GM21360 (cell line): ENCODE measurements around the gene CRPPA.
"Not testable (repeated sequence)": the region's sequence is repeated elsewhere in the genome, so short reads cannot be mapped to it uniquely, and the experiment has no call there.

Experiments
- ATAC-seq: cut with Tn5 transposase; IDR thresholded peaks from one replicate; pipeline ENCODE4 v1.9.1; 2021; ENCODE audit warnings: mild to moderate bottlenecking, moderate library complexity; ENCODE audit not compliant: unreplicated experiment

The CRPPA gene

GRCh38 chr7:16421333-16422102 is at the start of gene CRPPA:
Gene CRPPA (minus strand): TSS chr7:16421538. CDS start chr7:16421322, 216 bp downstream.
- ATAC-seq, result peak; percentile 28

- ATAC-seq, result no peak
Measured at GRCh38 chr7:16465469-16466361, 44.4 kb upstream of the CRPPA start, which contains the start of gene SOSTDC1. Gene SOSTDC1 (minus strand): TSS chr7:16465738. CDS start chr7:16465668, 70 bp downstream.

- no peak for ATAC-seq
Measured at GRCh38 chr7:16463949-16464715, 42.8 kb upstream of the CRPPA start.

GRCh38 chr7:16463520-16463919 is 42.2 kb upstream of the CRPPA start:
- no peak for ATAC-seq

- ATAC-seq, result no peak
Measured at GRCh38 chr7:16462431-16462889, 41.1 kb upstream of the CRPPA start.

DNA sequence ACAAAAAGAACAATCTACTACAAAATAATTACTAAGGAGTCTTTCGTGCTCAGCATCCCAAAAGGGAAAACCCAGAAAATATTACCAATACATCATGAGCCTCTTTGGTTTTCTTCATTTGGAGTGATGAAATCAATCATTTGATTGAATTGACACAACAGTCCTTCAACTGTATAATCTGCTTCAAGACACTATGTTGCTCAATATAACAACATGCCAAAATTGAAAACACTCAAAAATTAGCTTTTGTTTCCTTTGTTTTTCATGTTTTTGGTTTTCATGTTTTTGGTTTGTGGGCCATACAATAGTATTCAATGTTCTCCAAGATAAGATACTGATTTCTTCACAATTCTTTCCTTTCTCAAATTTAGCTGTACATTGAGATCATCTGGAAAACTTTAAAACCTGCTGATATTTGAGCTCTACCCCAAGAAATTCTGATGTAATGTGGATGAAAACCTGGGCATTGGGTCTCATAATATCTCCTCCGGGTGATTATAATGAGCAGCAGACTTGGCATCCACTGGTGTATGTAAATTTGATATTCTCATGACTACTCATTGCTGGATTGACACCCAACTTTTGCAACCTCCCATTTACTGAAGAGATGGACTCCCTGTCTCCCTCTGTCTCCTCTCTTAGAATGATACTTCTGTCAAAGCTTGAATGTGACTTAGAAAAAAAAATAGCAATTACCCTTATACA is 39.6 kb upstream of the CRPPA start:
- ATAC-seq, result no peak

- ATAC-seq, result not testable (repeated sequence)
Measured at GRCh38 chr7:16456303-16456702, 35.0 kb upstream of the CRPPA start.

DNA sequence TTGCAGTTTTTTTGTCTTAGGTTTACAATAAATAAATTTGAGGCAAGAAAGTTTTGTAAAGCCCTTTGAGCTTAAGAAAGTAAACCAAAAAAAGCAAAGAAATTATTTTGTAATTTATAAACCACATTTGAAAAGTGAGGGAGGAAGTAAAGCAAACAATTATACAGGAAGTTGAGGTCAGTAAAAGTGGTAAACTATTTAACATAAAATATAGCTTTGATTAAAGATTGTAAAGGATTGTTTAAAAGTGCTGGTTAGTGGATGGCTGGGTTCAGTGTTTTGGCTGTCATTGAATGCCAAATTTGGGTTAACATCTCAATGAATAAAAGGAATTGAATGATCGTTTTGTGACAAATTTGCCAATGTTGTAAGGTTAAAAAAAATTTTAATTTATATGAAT is 34.3 kb upstream of the CRPPA start:
- no peak for ATAC-seq

DNA sequence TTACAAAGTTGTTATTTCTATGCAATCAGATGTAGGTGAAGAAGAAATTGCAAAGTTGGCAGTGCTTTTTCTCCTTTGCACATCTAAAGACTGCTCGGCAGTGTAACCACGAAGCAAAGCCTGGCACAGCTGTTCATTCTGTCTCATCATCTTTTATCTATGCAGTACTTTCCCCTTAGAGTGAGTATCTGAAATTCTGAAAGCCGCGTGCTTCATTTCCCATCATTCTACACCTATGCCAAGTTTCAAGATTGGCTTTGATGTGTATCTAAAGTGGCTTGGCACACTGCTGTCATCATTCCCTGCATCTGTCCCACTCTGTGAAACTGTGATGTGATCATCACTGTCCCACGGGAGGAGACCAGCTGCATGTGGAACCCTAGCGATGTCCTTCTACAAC is 29.0 kb upstream of the CRPPA start:
- ATAC-seq, result no peak

DNA sequence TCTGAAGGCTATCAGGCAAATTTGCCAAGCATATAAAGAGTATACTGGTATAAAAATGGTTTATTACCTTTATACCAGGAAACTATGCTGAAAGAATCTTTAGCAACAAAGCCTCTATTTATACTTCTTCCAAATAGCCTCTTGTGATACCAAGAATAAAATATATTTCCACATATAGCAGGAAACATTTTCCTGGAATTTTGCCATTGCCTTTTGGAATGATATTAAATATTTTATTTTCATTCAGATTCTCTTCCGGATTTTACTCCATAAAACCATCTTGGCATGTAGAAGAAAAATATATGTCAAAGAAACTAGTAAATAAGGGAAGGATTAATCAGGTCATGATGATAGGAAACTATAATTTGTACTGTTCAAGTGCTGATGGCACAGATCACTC is 26.5 kb upstream of the CRPPA start:
- no peak for ATAC-seq

GRCh38 chr7:16446508-16446907 is 25.2 kb upstream of the CRPPA start:
- no peak for ATAC-seq

GRCh38 chr7:16443871-16444270 is 22.5 kb upstream of the CRPPA start:
- not testable (repeated sequence) for ATAC-seq

DNA sequence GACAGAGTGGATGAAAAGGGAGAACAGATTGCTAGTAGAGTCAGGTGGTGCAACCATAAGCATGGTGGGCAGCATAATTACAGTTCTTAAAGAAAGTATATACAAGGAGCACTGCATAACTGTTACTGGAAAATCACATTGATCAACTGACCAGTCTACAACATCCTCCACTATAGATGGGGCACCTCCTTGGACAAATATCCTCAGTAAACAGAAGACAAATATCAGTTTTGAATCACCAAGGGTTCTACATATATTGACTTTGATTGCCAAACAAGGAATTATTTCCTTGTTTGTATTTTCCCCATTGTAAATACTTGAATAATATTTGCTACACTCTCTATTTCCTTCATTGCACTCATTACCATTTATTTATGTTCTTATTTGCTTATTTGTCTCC is 17.6 kb upstream of the CRPPA start:
- ATAC-seq, result no peak

DNA sequence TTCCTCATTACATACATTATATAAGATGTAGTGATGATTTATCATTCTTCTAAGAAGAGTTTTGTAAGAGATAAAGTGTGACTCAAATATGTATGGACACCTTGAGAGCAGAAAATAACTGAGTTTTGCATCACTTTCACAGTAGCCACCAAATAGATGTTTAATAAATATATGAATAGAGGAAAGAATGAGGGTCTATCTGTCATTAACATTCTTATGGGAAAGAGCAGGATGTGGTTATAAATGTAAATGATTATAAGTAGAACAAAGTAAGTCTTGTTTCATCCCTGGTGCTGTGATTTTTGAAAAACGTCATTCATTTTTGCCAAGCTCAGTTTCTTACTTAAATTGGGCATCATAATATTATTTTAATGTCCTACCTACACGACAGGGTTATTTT is 15.0 kb upstream of the CRPPA start:
- no peak for ATAC-seq

DNA sequence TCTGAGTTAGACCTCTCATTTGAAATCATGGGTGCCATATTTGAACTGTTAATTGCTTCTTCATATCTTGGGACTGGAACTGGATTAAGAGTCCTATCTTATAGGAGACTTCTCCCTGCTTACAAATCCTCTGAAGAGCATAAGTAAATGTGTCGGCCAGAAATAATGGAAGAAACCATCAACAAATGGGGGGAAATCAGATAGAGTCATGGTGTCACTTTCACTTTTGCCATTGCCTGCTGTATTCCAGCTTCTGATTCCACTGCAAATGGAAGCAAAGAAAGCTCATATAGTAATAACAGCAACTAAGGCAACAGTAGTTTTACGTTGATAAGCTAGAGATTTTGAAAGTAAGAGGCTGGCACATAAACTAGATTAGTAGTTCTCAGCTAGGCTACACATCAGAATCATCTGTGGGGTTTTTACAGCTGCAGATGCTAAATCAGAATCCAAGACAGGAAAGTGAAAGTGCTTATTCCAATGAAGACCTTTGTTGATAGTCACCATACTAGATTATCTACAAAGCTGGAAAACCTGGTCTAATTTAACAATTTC is 12.3 kb upstream of the CRPPA start:
- ATAC-seq, result no peak

DNA sequence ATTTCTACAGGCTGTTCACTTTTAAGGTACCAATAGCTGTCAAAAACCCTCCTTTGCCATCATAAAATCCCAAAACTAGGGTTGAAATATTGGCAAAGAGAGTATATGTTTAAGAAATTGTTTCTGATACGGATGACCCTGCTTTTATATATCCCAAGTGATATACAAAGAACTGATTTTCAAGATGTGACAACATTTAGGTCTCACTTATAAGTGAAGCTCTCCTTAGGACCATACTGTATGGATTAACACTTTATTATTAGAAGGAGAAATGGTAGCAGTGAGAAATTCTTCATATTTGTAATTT is 11.0 kb upstream of the CRPPA start:
- no peak for ATAC-seq

GRCh38 chr7:16431646-16432424 is 10.5 kb upstream of the CRPPA start:
- ATAC-seq, result peak; percentile 84

DNA sequence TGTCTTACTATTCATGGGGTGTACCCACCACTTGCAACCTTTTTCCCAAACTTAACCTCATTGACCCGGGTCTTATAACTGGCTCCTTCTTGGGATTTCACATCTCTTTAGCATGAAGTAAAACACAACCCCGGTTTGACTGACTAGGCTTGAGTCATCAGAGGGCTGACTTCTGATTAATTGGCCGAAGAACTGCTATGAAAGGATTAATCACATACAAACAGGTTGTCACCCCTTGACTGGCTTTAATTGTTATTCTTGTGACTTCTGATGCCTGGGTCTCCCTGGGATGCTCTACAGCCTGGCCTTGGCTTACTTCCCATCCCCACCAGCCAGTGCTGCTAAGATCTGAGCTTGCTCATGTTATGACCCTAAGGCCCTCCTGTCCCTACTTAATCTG is 8.8 kb upstream of the CRPPA start:
- ATAC-seq, result no peak

GRCh38 chr7:16428672-16429071 is 7.3 kb upstream of the CRPPA start:
- ATAC-seq, result no peak

GRCh38 chr7:16428182-16428581 is 6.8 kb upstream of the CRPPA start:
- no peak for ATAC-seq
